Anterior cingulate cortex (tissue), 58 donors: ENCODE results near the gene LYPD5.
A peak's percentile ranks its signal among the peaks of the same experiment; 100 is the strongest.

ENCODE experiments used
- DNase-seq, 58 donors: peaks; one replicate each; lab custom pipeline; 2025; lab: John Stamatoyannopoulos, UW

The LYPD5 gene

DNA sequence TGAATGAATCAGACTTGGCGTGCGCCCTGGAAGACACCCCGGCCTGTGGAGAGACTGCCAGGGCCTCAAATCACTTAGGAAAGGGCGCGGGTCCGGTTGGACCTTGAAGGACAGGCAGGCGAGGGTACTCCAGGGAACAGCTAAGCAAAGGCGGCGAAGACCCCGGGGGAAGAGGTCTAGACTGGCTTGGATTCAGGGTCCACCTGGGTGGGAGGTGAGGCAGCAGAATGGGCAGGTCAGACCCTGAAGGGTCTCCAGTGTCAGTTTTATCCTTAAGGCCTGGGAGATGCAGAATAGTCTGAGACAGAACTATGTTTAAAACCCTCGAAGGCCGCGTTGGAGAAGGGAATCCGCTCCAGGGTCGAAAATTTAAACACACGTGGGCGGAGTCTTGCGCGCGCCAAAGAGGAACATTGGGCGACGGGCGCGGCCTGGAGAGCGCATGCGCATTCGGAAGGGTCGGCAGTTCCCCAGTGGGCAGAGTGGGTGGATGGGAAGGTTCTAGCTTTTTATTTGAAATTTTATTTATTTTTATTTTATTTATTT lies 46.9 kb downstream of the LYPD5 start:
- DNase-seq: peak in 57 of 58 donors; percentile 15 to 81 (median 64)

DNA sequence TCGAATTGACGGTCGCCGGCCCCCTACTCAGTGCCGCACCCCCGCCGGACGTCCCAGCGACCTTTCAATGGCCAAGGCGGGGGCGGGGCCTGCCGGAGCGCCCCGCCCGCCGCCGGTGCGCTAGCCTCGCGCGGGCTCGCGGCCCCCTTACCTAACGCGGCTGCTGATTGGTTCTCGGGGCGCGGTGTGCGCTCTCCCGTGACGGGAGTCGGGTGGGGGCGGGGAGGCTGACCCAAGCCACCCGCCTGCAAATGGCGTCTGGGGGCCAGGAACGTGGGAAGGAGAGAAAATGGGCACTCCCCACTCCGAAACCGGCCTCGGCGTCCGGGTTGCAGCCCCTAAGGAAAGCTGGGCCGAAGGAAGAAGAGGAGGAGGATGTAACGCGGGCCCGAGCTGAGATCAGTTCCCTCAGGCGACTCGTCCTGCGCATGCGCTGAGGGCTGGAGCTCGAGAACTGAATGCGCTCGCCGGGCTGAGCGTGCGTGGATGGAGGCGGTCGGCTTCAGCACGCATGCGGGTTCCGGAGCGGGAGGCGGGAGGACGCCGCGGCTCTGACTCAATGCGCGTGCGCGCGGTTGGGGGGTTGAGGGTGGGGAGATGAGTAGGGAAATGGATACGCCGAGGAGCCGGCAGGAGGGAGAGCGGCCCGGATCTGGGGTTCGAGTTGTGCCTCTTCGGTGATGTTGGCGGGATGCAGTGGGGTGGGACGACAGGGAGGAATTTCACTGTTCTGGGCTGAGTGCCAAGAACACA lies 47.6 kb downstream of the LYPD5 start, which contains the start of gene SMG9:
Gene SMG9, minus strand, starts transcription at position 460 of the 753 bp plus-strand sequence. CDS start 4,221 bp downstream, outside the sequence.
- peak; percentile 75 to 99 (median 95) for DNase-seq

DNA sequence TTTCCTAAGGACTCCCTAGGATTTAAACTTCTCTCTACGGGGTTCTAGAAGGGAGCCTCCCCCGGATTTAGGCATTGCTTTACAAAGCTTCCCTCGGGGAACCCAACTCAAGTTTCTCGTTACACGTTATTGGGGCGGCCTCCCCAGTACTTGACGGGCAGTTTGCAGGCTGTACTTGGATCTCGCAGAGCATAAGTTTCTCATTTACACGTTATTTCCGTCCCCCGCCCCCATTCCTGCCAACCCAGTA lies 48.1 kb downstream of the LYPD5 start:
- DNase-seq: no peak

DNA sequence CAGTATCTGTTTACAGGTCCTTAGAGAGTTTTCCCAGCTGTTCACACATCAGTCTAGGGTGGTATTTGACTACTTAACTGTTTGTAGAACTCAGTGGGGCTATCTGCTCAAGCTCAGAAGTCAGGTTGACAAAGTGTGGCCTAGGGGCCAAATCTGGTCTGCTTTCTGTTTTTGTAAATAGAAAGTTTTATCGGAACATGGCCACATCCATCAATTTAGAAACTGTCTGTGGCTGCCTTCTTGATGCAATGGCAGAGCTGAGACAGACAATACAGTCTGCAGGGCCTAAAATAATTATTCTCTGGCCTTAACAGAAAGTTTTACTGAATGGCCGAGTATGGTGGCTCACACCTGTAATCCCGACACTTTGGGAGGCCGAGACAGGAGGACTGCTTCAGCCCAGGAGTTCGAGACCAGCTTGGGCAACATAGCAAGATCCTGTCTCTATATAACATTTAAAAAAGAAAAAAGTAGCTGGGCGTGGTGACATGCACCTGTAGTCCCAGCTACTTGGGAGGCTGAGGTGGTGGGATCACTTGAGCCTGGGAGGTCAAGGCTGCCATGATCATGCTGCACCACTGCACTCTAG lies 49.9 kb downstream of the LYPD5 start:
- DNase-seq: no peak

DNA sequence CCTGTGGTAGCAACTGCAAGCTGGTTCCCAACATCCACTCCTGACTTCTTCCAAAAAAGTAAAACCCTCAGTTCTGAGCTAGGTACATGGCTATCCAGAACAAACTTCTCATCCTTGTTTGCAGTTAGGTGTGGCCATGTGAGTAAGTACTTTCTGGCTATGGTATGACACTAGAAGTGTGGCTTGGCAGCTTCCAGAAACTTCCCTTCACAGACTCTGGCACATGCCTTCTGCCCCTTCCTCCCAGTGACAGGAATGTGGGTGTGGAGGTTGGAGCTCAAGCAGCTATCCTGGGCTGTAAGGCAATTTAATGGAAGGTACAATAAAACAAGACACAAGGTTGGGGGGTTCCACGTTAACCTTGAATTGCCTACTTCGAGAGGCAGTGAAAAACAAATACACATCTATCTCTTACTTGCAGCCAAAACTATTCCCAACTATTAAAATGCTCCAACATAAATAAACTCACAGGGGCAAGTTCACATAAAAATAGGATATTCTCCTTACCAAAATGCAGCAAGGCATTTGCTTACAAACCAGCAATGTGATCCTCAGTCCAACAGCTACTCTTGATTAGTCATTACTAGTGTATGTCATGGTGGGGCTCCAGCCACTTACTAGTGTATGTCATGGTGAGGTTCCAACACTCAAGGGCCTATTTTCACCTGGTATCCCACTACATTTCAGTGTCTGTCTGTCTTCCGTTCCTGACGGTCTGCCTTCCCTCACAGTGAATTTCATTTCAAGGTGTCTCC lies 50.6 kb downstream of the LYPD5 start:
- DNase-seq: no peak

DNA sequence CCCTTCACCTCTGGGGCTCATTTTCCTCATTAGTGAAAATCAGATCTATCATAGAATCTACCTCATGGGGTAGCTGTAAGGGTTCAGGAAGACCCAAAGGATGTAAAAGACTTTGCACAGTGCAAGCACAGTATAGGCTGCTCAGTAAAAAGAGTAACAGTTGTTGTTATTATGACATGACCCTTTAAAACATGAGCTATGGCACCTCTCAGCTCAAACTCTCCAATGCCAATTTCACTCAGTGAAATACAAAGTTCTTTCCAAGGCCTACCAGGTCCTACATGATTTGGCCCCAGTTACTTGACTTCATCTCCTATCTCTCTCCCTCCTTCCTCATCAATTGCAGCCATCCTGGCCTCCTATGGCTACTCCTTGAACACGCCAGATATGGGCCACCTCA lies 52.3 kb downstream of the LYPD5 start:
- no peak for DNase-seq

DNA sequence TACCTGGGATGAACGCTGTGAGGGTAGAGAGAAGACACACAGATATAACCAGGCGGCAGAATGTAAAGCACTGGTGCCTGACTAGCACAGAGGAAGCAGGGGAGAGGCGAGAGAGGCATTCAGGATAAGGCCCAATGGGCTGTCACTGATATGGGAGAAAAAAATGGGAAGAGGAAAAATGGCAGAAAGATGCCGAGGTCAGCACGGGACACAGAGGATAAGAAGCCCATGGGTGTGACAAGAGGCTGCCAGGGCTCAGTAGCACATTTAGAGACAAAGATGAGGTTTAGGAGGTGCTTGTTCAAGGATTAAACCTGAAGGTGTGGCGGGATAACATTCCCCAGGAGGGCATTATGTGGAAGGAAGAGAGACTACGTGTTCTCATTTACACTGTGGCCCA lies 53.1 kb downstream of the LYPD5 start:
- DNase-seq: no peak

DNA sequence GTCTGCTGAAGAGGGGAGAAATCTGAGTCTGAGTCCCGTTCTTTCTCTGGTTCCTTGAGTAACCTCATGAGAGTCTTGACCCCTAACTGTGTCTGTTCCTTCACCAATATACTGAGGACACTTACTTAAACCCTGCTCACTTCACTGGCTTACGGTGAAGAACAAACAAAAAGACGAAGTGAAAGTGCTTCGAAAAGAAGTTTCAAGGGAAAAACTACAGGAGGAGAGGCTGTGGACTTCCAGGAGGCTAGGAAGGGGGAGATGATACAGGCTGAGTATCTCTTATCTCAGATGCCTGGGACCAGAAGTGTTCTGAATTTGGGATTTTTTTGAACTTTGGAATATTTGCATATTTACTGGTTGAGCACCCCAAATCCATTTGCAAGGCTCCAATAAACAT lies 53.6 kb downstream of the LYPD5 start:
- DNase-seq: no peak

DNA sequence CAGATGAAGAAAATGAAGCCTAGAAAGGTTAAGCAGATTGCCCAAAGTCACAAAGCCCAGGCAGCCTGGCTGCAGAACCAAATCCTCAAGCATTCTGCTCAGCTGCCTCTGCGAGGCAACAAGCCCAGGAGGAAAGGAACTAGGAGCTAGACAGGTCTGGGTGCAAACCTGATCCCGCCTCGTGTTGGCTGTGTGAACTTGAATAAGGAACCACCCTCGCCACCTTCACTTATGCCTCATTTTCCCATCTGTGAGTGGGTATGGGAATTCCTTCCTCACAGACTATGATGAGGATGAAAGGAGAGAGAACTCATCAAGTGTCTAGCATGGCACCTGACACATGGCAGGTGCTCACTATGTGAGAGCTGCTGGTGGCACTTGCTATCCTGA lies 54.0 kb downstream of the LYPD5 start:
- DNase-seq: peak in 1 of 58 donors; percentile 8

DNA sequence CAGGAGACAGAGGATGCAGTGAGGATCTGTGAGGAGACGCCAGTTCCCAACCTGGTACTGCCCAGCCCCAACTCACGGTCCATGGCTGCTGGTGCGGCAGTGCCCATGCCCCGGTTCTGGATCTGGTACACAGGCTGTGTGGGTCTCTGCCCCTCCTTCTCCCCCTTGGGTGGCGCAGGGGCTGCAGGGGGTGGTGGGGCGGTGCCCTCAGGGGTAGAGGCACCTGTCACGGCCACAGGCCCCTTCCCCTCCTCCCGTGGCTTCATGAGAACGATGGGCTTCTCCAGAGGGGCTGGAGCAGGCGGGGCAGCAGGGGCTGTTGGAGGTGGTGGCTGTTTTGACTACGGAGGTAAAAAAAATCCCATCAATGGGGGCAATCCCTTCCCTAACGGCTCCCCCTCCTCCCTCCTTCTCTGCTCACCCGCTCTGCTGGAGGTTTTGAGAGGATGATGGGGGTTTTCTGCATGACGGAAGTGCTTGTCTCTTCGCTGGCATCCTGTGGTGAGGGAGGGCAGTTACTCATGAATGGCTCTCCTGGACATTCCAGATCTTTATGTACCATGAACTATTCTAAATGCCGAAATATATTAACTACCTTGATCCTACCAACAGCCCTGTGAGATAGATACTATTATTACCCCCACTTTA lies 54.6 kb downstream of the LYPD5 start:
- no peak for DNase-seq
